Left colon (tissue), 2 donors: ENCODE results near the gene MAP4K4. TPM values are rescaled to one million over a fixed set of nuclear protein-coding genes. Genes with fewer than 3 reads are reported as not detected.

Experiments
- ATAC-seq: fragments of 200-7000 bp; cut with Tn5 transposase; one replicate; pipeline ENCODE4 v1.9.1; 2020; ENCODE audit warnings: mild to moderate bottlenecking, moderate library complexity
- DNase-seq, 2 donors: peaks; one replicate each; pipeline ENCODE4 v3.0.0-alpha.2; 2020
- intact Hi-C, 2 donors: fragments of 100-400 bp; cut with DNase I in 1 of 2; cut with micrococcal nuclease in 1 of 2; formaldehyde crosslinking; loops; one replicate each; pipeline versions ENCODE4 v1.11.2 to v1.14.0; 2022; cut with DNase I, micrococcal nuclease
- total RNA-seq, 2 donors: library from RNA; stranded (reverse); fragmentation: NEBNext Ultra II Directional; extraction: Animal tissue kit (Norgen Biotek cat#: 25700); gene quantifications; one replicate each; pipeline ENCODE4 v1.2.1, GENCODE V29; 2021
- donor health status: DM: no; HTN: no; CAD: no.
- donor health status: DM: yes; HTN: yes; CAD: no.

The MAP4K4 gene
- total RNA-seq, 2 donors from 2014 or later, result 24.9 to 37.5 TPM

DNA sequence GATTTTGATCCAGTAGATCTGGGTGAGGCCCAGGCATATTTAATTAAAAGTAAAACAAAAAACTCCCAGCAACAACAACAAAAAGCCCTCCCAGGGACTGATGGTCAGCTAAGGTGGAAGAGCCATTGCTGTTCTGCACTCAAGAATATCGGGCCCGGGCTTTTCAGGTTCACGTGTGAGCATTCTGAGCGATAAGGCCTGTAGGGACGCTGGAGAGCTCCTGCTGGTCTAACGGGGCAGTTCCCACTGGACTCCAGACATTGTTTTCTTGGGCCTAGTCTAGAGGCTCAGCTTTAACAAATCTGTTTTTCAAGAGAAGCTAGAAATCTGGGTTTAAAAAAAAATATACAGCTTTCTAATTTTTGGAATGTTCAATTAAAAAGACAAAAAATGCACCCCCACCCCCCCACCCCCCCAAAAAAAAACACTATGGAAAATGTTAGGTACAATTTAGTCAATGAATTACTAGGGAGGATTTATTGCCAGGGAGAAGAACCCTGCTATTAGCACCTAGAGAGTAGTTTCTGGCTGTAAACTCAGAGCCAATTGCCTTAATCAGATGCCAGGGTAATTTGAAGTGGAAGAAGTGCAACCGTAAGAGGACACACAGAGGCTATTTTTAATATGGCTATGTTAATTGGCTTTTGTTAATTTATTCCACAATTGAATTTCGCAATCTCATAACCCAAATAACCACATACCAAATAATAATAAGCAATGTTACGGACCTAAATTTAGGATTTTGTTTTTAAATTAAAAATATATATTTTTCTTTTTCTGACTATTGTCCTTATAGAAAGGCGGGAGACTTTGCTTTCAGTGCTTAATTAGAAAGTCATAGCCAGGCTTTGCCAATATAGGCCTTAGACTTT lies 78.9 kb downstream of the MAP4K4 start:
- intact Hi-C loops, result no loop called here
- peak; percentile 48 for ATAC-seq
- DNase-seq, result no peak

DNA sequence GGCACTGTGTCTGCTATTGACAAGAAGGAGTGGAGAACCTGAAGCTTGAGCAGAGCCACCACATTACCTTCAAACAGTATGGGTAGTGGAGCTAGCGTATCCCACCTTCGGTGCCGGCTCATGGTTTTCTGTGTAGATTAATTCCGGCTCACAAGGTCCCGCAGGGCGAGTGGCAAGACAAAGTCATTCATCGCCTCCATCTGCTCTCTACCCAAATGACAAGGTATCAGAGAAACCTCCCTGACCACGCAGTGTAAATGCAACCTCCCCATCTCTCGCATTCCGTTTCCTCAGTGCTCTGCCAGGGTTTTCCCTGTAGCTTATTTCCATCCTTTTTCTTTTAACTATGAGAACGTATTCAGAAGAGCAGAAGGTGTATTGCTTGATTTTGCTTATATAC lies 79.8 kb downstream of the MAP4K4 start:
- ATAC-seq (no peak), DNase-seq (no peak)
- intact Hi-C loops, result no loop called here

DNA sequence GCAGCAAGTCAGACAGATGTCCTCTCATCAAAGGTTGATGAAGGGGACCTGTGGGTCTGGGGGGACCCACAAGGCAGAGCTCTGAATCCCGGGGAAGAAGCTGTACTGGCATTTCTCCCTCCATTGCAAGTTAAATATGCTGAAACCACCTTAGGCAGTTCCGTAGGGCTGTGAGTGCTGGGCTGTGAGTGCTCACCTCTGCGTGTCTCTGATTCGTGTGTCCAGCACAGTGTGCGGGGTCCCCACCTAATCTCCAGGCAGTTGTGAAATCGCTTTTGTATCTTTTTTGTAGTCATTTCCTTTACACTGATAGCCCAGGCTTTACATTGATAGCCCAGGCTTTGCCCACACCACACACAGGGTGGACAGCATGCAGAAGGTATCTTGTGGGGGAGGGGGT lies 80.6 kb downstream of the MAP4K4 start:
- no peak for DNase-seq
- intact Hi-C loops, result no loop called here
- ATAC-seq, result no peak

- intact Hi-C loops, result no loop called here
- DNase-seq, result no peak
- peak; percentile 48 for ATAC-seq
These were observed 81.7 kb downstream of the MAP4K4 start for GRCh38 chr2:101779190-101779589.

DNA sequence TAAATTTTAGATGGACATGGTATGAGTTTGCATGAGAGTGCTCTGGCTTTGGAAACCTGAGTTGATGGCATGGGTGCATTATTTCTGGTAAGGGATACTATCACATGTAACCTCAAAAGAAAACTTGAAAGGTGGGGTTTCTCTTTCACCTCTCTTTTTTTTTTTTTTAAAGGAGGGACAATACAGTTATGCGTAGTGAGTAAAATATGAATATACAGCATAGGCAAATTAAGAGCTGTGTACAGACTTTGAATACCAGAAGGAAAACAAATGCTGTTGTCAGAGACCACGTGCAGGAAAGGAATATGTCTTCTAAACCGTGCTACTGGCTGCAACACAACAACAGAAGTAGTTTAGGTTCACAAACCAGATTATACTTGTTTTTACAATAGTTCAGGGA lies 82.1 kb downstream of the MAP4K4 start:
- intact Hi-C loops, result no loop called here
- DNase-seq, result no peak
- ATAC-seq, result no peak

GRCh38 chr2:101781326-101781725 lies 83.8 kb downstream of the MAP4K4 start:
- DNase-seq (no peak), ATAC-seq (no peak)
- intact Hi-C loops, result no loop called here

GRCh38 chr2:101781791-101782426 lies 84.4 kb downstream of the MAP4K4 start:
- ATAC-seq (no peak), DNase-seq (no peak)
- intact Hi-C loops, result no loop called here

DNA sequence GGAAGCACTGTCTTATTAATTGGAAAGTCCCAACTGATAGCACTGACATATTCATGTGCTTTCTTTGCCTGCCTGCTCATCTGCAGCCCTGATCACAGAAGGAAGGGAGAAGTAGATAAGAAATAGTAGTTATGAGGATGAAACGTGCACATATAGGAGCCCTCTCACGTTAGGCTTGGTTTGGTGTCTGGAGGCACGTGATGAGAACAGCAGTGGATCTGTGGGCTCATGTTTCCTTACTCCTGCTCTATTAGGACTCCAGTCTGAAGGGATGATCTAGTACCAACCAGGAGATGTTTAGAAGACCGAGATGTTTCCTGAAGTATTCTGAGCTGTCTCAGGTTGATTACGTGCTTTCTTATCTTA lies 84.9 kb downstream of the MAP4K4 start:
- DNase-seq, result no peak
- intact Hi-C loops, result no loop called here
- ATAC-seq, result no peak

- ATAC-seq, result no peak
- no peak for DNase-seq
These were observed 89.6 kb downstream of the MAP4K4 start for GRCh38 chr2:101787097-101787496.

DNA sequence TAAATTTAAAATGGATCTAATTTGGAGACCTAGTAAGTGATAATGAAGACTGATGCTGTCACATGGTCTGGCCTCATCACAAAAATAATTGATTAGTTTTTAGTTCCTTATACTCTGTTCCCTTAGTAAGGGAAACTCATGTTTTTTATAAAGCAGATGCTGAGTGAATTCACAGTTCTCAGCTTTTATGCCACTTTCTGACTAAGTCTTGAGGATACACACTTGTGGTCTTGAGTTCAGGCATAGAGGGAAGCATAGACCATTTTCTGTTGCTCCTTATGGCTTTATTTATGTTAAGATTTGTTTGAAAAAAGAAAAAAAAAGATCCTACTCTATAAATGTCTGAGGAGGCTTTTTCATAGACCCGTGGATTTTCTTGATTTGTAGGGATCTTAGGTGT lies 91.1 kb downstream of the MAP4K4 start:
- intact Hi-C loops, result no loop called here
- DNase-seq (no peak), ATAC-seq (no peak)

More at GRCh38 chr2:101787097-101787496, 89.6 kb downstream of the MAP4K4 start:
- intact Hi-C loops, result no loop called here

DNA sequence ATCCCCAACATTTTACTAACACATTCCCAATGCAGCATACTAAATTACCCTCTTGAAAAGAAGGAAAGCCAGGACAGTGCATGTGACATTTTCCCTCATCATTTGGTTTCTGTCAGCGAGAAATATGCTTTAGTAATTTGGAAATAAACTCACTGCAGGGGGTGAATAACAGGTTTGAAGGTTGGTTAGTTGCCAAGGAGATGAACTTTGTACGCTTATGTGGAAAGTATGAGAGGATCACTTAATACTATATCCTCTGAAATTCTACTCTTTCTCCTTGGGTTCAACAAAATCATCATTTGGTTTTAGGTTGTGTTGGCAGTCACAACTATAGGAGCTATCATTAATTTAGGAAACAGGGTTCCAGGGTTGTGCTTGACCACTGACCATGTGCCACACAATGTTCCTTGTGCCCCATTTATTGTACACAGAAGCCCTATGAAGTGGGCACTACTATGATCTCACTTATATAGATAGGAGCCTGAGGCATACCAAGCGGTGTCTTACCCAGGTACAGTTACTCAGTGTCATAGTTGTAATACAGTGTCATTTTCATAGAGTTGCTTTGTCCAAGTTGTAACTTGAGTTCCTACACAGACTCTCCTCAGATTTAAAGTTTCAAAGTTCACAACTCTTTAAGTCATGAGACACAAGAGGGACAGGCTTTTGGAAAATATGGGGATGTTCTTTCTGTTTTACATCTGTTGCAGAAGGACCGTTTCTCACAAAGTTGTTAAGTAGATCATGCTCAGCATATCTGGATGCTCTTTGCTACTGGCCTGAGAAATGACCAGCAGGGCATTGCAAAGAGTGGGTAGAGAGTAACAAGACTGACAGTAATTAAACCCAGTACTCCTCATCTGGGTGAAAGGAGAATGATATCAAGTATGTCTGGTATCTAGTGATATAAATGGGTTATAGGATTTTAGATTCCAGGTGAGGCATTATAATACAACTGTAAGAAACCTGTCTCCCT lies 91.8 kb downstream of the MAP4K4 start:
- DNase-seq, result no peak
- intact Hi-C loops, result no loop called here
- peak; percentile 68 for ATAC-seq

DNA sequence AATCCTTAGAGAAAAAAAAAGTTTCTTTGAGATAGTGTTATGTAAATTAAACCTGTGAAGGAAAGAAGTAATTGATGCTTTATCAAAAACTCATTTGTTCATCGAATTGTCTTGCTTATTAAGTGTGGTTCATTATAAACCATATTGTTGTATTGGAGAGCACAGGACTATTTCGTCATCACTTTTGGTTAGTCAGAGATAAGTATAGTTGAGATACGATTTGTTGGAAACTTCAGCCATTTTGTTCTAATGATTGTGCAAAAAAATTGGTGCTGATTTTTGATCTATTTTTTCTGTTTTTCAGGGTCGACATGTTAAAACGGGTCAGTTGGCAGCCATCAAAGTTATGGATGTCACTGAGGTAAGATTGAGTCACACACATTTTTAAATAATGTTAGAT lies 92.9 kb downstream of the MAP4K4 start:
- no peak for ATAC-seq
- intact Hi-C loops, result no loop called here
- DNase-seq, result no peak

GRCh38 chr2:101790857-101791256 lies 93.3 kb downstream of the MAP4K4 start:
- no peak for ATAC-seq
- intact Hi-C loops, result no loop called here
- DNase-seq, result no peak

DNA sequence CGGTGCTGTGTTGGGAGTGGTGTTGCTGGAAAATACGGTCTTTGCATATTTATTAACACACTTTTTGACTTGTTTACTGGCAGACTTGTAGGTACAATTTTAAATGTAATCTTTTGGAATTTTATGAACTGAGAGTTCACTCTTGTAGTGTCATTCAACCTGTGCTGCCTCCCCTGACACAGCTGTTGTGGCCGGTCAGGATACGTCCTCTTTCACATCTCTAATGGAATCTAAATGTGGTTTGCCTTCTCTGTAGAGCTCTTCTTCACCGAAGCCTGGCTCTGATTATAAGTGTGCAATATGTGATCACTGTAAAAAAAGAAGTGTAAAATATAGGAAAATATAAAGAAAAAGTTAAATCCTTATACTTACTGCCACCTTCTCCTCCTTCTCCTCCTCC lies 94.7 kb downstream of the MAP4K4 start:
- DNase-seq (no peak), ATAC-seq (no peak)
- intact Hi-C loops, result no loop called here

DNA sequence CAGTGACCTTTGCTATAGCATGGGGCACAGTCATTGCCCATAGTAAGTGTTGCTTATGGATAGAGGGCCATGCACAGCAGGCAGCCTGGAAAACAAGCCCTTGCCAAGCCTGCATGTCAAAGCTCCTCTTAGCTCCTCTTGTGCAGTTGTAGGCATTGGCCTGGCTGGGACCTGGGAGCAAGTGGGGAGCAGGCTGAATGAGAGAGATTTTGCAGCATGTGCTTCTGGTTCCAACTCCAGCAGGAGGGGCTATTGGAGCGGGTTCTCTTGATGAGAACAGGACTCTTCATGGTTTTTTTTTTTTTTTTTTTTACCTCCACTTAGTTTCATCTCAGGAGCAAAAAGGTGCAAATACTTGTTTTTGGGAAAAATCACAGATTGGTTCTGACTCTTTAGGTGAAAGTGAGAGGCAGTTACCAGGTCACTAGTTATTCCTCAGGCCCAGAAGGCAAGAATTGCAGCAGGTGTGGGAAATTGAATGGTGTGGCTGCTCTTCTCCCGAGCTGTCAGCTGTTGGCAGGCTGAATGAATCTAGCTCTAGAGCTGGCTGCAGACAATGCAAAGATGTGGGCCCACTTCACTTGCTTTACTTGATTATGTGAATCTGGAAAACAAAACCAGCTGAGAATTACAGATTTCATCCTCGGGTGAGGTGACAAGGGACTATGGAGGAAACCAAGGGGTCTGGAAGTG lies 95.9 kb downstream of the MAP4K4 start:
- intact Hi-C loops, result no loop called here
- ATAC-seq, result no peak
- DNase-seq, result no peak

DNA sequence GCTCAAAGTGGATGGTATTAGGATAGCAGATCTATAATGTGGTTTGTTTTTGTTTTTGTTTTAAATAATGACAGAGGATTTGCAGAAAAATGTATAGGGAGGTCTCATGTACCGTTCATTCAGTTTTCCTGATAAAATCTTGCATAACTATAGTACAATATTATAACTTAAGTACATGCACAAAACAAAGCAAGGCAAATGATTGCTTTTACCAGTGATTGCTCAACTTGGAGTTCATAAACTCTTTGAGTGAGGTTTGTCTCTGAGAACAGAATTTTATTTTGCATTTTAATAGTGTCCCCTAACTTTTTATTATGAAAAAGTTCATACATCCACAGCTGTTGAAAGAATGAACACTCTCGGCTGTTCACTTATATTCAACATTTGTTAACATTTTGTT lies 96.6 kb downstream of the MAP4K4 start:
- intact Hi-C loops, result no loop called here
- no peak for ATAC-seq
- DNase-seq, result no peak

DNA sequence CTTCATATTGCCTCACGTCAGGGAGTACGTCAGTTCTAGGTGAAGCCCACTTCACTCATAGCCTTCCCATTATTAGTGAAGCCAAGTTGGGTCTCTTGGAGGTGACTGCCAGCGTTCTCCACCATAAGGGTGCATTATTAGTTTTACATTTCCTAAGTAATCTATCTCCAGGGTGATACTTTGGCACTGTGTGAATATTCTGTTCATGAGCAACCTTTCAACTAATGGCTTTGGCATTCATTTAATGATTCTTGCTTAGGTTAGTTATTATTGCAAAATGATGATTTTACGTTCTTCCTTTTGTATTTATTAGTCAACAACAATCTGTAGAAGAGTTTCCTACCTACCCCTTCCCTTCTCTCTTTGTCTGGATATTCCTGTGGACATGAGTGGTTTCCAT lies 97.5 kb downstream of the MAP4K4 start:
- DNase-seq, result no peak
- ATAC-seq, result no peak
- intact Hi-C loops, result no loop called here

DNA sequence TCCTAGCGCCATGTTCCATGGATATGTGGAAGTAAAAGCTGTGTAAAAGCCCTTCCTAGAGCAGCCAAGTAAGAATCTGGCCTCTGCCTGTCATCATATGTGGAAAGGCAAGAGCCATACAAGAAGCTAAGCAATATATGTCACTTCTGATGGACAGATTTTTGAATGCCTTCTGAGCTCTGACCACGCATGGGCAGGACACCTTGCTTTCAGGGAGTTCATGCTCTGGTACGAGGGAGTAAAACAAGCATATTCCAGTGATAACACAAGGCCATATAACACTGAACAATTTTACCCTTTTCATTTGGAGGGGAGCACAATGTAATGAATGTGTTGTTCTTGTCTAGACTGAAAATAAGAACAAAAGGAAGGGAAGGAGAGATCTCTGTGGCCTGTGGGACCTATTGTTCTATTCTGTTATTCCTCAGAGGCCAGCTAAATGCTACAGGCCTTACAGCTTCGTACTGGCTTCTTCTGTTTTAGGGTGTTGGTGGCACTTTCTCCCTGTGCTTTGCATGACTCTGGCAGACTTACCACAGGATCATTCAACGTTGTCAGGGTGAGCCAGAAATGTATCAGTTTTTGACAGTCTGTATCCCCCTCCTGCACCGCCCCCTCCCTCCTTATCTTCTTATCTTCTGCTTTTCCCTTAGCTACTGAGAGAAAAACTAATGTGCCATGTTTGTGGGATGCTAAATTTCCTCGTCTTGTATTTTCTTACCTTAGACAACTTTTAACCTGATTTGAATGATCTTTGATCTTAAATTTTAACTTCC lies 99.5 kb downstream of the MAP4K4 start:
- intact Hi-C loops, result no loop called here
- ATAC-seq (no peak), DNase-seq (no peak)
